Measurements from ENCODE around the gene WNT1. TPM values are rescaled to one million over a fixed set of nuclear protein-coding genes. Genes with fewer than 3 reads are reported as not detected.

The WNT1 gene
- not detected for polyA plus RNA-seq (2013, experiment 1 of 2)
- polyA plus RNA-seq (2013, experiment 2 of 2) = not detected

- H3K23ac ChIP-seq (ENCODE audit: low read length in 2 of 2) = peak within 1 kb of the TSS; percentile 53 to 85
- no peak for DNase-seq
- peak within 1 kb of the TSS in 1 of 2 experiments; percentile 34 for H3K4me3 ChIP-seq (ENCODE audit: insufficient read depth in 1 of 2, low read depth in 1 of 2, low read length in 2 of 2)
- H3K79me1 ChIP-seq (replicated peaks; ENCODE audit: low read length, poor library complexity, severe bottlenecking) = no peaks in the 10 kb centered on the region
- H3K4me1 ChIP-seq (ENCODE audit: control insufficient read depth, insufficient read depth, low read depth, low read length) = peaks cover 44% of the 10 kb centered on the region
- peak within 1 kb of the TSS in 1 of 2 experiments; percentile 41 for H3K18ac ChIP-seq (ENCODE audit: low read depth in 1 of 2, low read length in 2 of 2)
- peak within 1 kb of the TSS; percentile 82 for H4K91ac ChIP-seq (ENCODE audit: low read length)
- H3K9ac ChIP-seq (ENCODE audit: low read length) = no peak within 1 kb of the TSS
- no peak within 1 kb of the TSS for H4K8ac ChIP-seq (ENCODE audit: low read length)
- H2AFZ ChIP-seq (ENCODE audit: low read depth, low read length) = peak within 1 kb of the TSS; percentile 49
- H2BK5ac ChIP-seq (ENCODE audit: low read depth, low read length, poor library complexity, severe bottlenecking) = no peak within 1 kb of the TSS
- H3K4me2 ChIP-seq (ENCODE audit: low read length, poor library complexity, severe bottlenecking) = peak within 1 kb of the TSS; percentile 35
- no peak within 1 kb of the TSS for H2BK120ac ChIP-seq (ENCODE audit: low read depth, low read length)
- no peaks in the 10 kb centered on the region for H3K36me3 ChIP-seq (ENCODE audit: control insufficient read depth in 1 of 2, insufficient read depth in 2 of 2, low read depth in 1 of 2, low read length in 2 of 2)
- peak within 1 kb of the TSS in 1 of 2 experiments; percentile 53 for H3K14ac ChIP-seq (ENCODE audit: low read length in 2 of 2)
- no peak within 1 kb of the TSS for H3K4ac ChIP-seq (ENCODE audit: low read depth in 1 of 2, low read length in 2 of 2)
- H3K27ac ChIP-seq (ENCODE audit: low read length, poor library complexity, severe bottlenecking) = no peak within 1 kb of the TSS
- H2BK15ac ChIP-seq (ENCODE audit: low read depth, poor library complexity, severe bottlenecking) = no peak within 1 kb of the TSS
- WGBS = 4% methylated on average over 39 of the region's 45 CpGs
- H3K9me3 ChIP-seq (ENCODE audit: control insufficient read depth, low read length) = no peaks in the 10 kb centered on the region
- H2BK12ac ChIP-seq (ENCODE audit: low read length in 2 of 2) = no peak within 1 kb of the TSS
- no peak within 1 kb of the TSS for H2AK5ac ChIP-seq (ENCODE audit: low read length, severe bottlenecking)
- peaks cover 96% of the 10 kb centered on the region in 2 experiments for H3K27me3 ChIP-seq (ENCODE audit: control insufficient read depth in 1 of 2, insufficient read depth in 1 of 2, low read length in 2 of 2)
Observed at GRCh38 chr12:48978291-48978740, at the start of gene WNT1. Gene WNT1, plus strand, starts transcription at chr12:48978322. Its CDS starts 329 bp downstream, at chr12:48978651.

GRCh38 chr12:48929551-48929950 is 48.6 kb upstream of the WNT1 start:
- H3K4me1 ChIP-seq (ENCODE audit: control insufficient read depth, insufficient read depth, low read depth, low read length) = no peaks in the 10 kb centered on the region
- H3K36me3 ChIP-seq (ENCODE audit: control insufficient read depth in 1 of 2, insufficient read depth in 2 of 2, low read depth in 1 of 2, low read length in 2 of 2) = peaks cover 62% of the 10 kb centered on the region in 2 experiments
- no peak overlapping the region for H3K9ac ChIP-seq (ENCODE audit: low read length)
- no peak overlapping the region for H3K4me2 ChIP-seq (ENCODE audit: low read length, poor library complexity, severe bottlenecking)
- no peak overlapping the region for H2AFZ ChIP-seq (ENCODE audit: low read depth, low read length)
- WGBS = 100% methylated on average over 1 of the region's 1 CpG
- no peak overlapping the region for H2AK5ac ChIP-seq (ENCODE audit: low read length, severe bottlenecking)
- no peak overlapping the region for H3K23ac ChIP-seq (ENCODE audit: low read length in 2 of 2)
- H3K27me3 ChIP-seq (ENCODE audit: control insufficient read depth in 1 of 2, insufficient read depth in 1 of 2, low read length in 2 of 2) = no peaks in the 10 kb centered on the region
- H3K18ac ChIP-seq (ENCODE audit: low read depth in 1 of 2, low read length in 2 of 2) = no peak overlapping the region
- no peak overlapping the region for H2BK15ac ChIP-seq (ENCODE audit: low read depth, poor library complexity, severe bottlenecking)
- no peaks in the 10 kb centered on the region for H3K9me3 ChIP-seq (ENCODE audit: control insufficient read depth, low read length)
- H3K79me1 ChIP-seq (replicated peaks; ENCODE audit: low read length, poor library complexity, severe bottlenecking) = peaks cover 35% of the 10 kb centered on the region
- no peak overlapping the region for H3K14ac ChIP-seq (ENCODE audit: low read length in 2 of 2)
- H4K8ac ChIP-seq (ENCODE audit: low read length) = no peak overlapping the region
- H2BK120ac ChIP-seq (ENCODE audit: low read depth, low read length) = no peak overlapping the region
- H3K27ac ChIP-seq (ENCODE audit: low read length, poor library complexity, severe bottlenecking) = no peak overlapping the region
- no peak overlapping the region for H3K4ac ChIP-seq (ENCODE audit: low read depth in 1 of 2, low read length in 2 of 2)
- H2BK12ac ChIP-seq (ENCODE audit: low read length in 2 of 2) = no peak overlapping the region
- no peak overlapping the region for H2BK5ac ChIP-seq (ENCODE audit: low read depth, low read length, poor library complexity, severe bottlenecking)
- no peak overlapping the region for H4K91ac ChIP-seq (ENCODE audit: low read length)
- no peak for DNase-seq
- H3K4me3 ChIP-seq (ENCODE audit: insufficient read depth in 1 of 2, low read depth in 1 of 2, low read length in 2 of 2) = no peak overlapping the region

- no peak overlapping the region for H2BK120ac ChIP-seq (ENCODE audit: low read depth, low read length)
- H3K4ac ChIP-seq (ENCODE audit: low read depth in 1 of 2, low read length in 2 of 2) = no peak overlapping the region
- H2BK12ac ChIP-seq (ENCODE audit: low read length in 2 of 2) = no peak overlapping the region
- H4K8ac ChIP-seq (ENCODE audit: low read length) = no peak overlapping the region
- DNase-seq = no peak
- H3K14ac ChIP-seq (ENCODE audit: low read length in 2 of 2) = no peak overlapping the region
- H3K18ac ChIP-seq (ENCODE audit: low read depth in 1 of 2, low read length in 2 of 2) = no peak overlapping the region
- H3K4me2 ChIP-seq (ENCODE audit: low read length, poor library complexity, severe bottlenecking) = no peak overlapping the region
- H3K27ac ChIP-seq (ENCODE audit: low read length, poor library complexity, severe bottlenecking) = no peak overlapping the region
- H2AK5ac ChIP-seq (ENCODE audit: low read length, severe bottlenecking) = no peak overlapping the region
- H2AFZ ChIP-seq (ENCODE audit: low read depth, low read length) = no peak overlapping the region
- 97% methylated on average over 4 of the region's 4 CpGs for WGBS
- no peaks in the 10 kb centered on the region for H3K27me3 ChIP-seq (ENCODE audit: control insufficient read depth in 1 of 2, insufficient read depth in 1 of 2, low read length in 2 of 2)
- no peak overlapping the region for H3K4me3 ChIP-seq (ENCODE audit: insufficient read depth in 1 of 2, low read depth in 1 of 2, low read length in 2 of 2)
- H3K36me3 ChIP-seq (ENCODE audit: control insufficient read depth in 1 of 2, insufficient read depth in 2 of 2, low read depth in 1 of 2, low read length in 2 of 2) = peaks cover 58 to 68% of the 10 kb centered on the region in 2 experiments
- H2BK15ac ChIP-seq (ENCODE audit: low read depth, poor library complexity, severe bottlenecking) = no peak overlapping the region
- H3K9ac ChIP-seq (ENCODE audit: low read length) = no peak overlapping the region
- no peak overlapping the region for H2BK5ac ChIP-seq (ENCODE audit: low read depth, low read length, poor library complexity, severe bottlenecking)
- H3K9me3 ChIP-seq (ENCODE audit: control insufficient read depth, low read length) = no peaks in the 10 kb centered on the region
- no peak overlapping the region for H3K23ac ChIP-seq (ENCODE audit: low read length in 2 of 2)
- no peaks in the 10 kb centered on the region for H3K4me1 ChIP-seq (ENCODE audit: control insufficient read depth, insufficient read depth, low read depth, low read length)
- peaks cover 31% of the 10 kb centered on the region for H3K79me1 ChIP-seq (replicated peaks; ENCODE audit: low read length, poor library complexity, severe bottlenecking)
- H4K91ac ChIP-seq (ENCODE audit: low read length) = no peak overlapping the region
Observed at GRCh38 chr12:48930475-48930874, 47.6 kb upstream of the WNT1 start.

GRCh38 chr12:48932878-48933277 is 45.2 kb upstream of the WNT1 start:
- Histone ChIP-seq H4K8ac (ENCODE audit: low read length) (no peak overlapping the region), H3K9ac (ENCODE audit: low read length) (no peak overlapping the region), H2AK5ac (ENCODE audit: low read length, severe bottlenecking) (no peak overlapping the region), H3K4me1 (ENCODE audit: control insufficient read depth, insufficient read depth, low read depth, low read length) (no peaks in the 10 kb centered on the region), H3K9me3 (ENCODE audit: control insufficient read depth, low read length) (no peaks in the 10 kb centered on the region), H3K4me3 (ENCODE audit: insufficient read depth in 1 of 2, low read depth in 1 of 2, low read length in 2 of 2) (no peak overlapping the region), H2BK12ac (ENCODE audit: low read length in 2 of 2) (no peak overlapping the region), H3K18ac (ENCODE audit: low read depth in 1 of 2, low read length in 2 of 2) (no peak overlapping the region), H2BK15ac (ENCODE audit: low read depth, poor library complexity, severe bottlenecking) (no peak overlapping the region), H3K79me1 (replicated peaks; ENCODE audit: low read length, poor library complexity, severe bottlenecking) (peaks cover 43% of the 10 kb centered on the region), H3K36me3 (ENCODE audit: control insufficient read depth in 1 of 2, insufficient read depth in 2 of 2, low read depth in 1 of 2, low read length in 2 of 2) (peaks cover 66 to 78% of the 10 kb centered on the region in 2 experiments), H2AFZ (ENCODE audit: low read depth, low read length) (no peak overlapping the region), H2BK5ac (ENCODE audit: low read depth, low read length, poor library complexity, severe bottlenecking) (no peak overlapping the region), H3K14ac (ENCODE audit: low read length in 2 of 2) (peak overlapping the region in 1 of 2 experiments; percentile 59), H3K4me2 (ENCODE audit: low read length, poor library complexity, severe bottlenecking) (no peak overlapping the region), H3K27ac (ENCODE audit: low read length, poor library complexity, severe bottlenecking) (no peak overlapping the region), H3K23ac (ENCODE audit: low read length in 2 of 2) (peak overlapping the region in 1 of 2 experiments; percentile 64), H2BK120ac (ENCODE audit: low read depth, low read length) (no peak overlapping the region), H3K27me3 (ENCODE audit: control insufficient read depth in 1 of 2, insufficient read depth in 1 of 2, low read length in 2 of 2) (no peaks in the 10 kb centered on the region), H4K91ac (ENCODE audit: low read length) (no peak overlapping the region), H3K4ac (ENCODE audit: low read depth in 1 of 2, low read length in 2 of 2) (no peak overlapping the region)
- no peak for DNase-seq
- 98% methylated on average over 2 of the region's 2 CpGs for WGBS

Data from mesenchymal stem cell (in vitro differentiated cells and primary cell).